Endodermal cell (in vitro differentiated cells): ENCODE data around the gene CAMP. TPM values are rescaled to one million over a fixed set of nuclear protein-coding genes. Genes with fewer than 3 reads are reported as not detected.

Experiments
- DNase-seq: peaks from one replicate; pipeline ENCODE4 v3.0.0-alpha.2; 2017
- H3K27ac ChIP-seq: 2 replicates; pipeline ENCODE4 v1.5.1; 2013; ENCODE audit warnings: mild to moderate bottlenecking, low read depth, low read length, moderate library complexity
- H3K27me3 ChIP-seq: 2 replicates; pipeline ENCODE4 v1.6.1; 2013; ENCODE audit warnings: mild to moderate bottlenecking, low read length, moderate library complexity; ENCODE audit not compliant: insufficient read depth, control insufficient read depth, poor library complexity, severe bottlenecking
- H3K36me3 ChIP-seq: 2 replicates; pipeline ENCODE4 v1.7.0; 2013; ENCODE audit warnings: mild to moderate bottlenecking, low read length, moderate library complexity; ENCODE audit not compliant: control insufficient read depth, insufficient read depth
- H3K4me1 ChIP-seq: one replicate; pipeline ENCODE4 v1.7.0; 2013; ENCODE audit warnings: low read length; ENCODE audit not compliant: control insufficient read depth, insufficient read depth
- H3K4me3 ChIP-seq: 2 replicates; pipeline ENCODE4 v1.5.1; 2013; ENCODE audit warnings: mild to moderate bottlenecking, low read length, moderate library complexity
- H3K9ac ChIP-seq: 2 replicates; pipeline ENCODE4 v1.6.1; 2013; ENCODE audit warnings: mild to moderate bottlenecking, low read length, moderate library complexity; ENCODE audit not compliant: poor library complexity, severe bottlenecking; ENCODE audit errors: extremely low read depth
- H3K9me3 ChIP-seq: 2 replicates; pipeline ENCODE4 v1.6.1; 2013; ENCODE audit warnings: mild to moderate bottlenecking, low read length, moderate library complexity; ENCODE audit not compliant: control insufficient read depth
- H3K27ac Mint-ChIP-seq: 2 replicates; pipeline ENCODE4 v1.8.0; 2020; ENCODE audit warnings: mixed read lengths
- H3K27me3 Mint-ChIP-seq: 2 replicates; pipeline ENCODE4 v1.8.0; 2021; ENCODE audit warnings: mild to moderate bottlenecking, mixed read lengths; ENCODE audit not compliant: insufficient read depth
- H3K36me3 Mint-ChIP-seq: 2 replicates; pipeline ENCODE4 v1.8.0; 2020; ENCODE audit warnings: low read depth, mixed read lengths
- H3K4me1 Mint-ChIP-seq: 2 replicates; pipeline ENCODE4 v1.8.0; 2020; ENCODE audit warnings: mixed read lengths
- H3K4me3 Mint-ChIP-seq: 2 replicates; pipeline ENCODE4 v1.8.0; 2020; ENCODE audit warnings: mild to moderate bottlenecking, moderate library complexity, mixed read lengths
- H3K9me3 Mint-ChIP-seq: 2 replicates; pipeline ENCODE4 v1.8.0; 2020; ENCODE audit warnings: mild to moderate bottlenecking, mixed read lengths
- WGBS, 2 experiments: methylation state at CpG; one replicate each; pipeline versions ENCODE4 v1.1.5 to v1.1.7; 2013; ENCODE audit warnings: missing lambda C conversion rate in 2 of 2, mixed read lengths in 1 of 2; ENCODE audit not compliant: insufficient coverage in 1 of 2, insufficient read length in 1 of 2; 5-methylcytosine and 5-hydroxymethylcytosine counted together
- total RNA-seq, 2 donors: library from RNA; stranded (reverse); fragmentation: NEBNext Ultra II Directional in 1 of 2; extraction: Animal tissue kit (Norgen Biotek cat#: 25700) in 1 of 2; gene quantifications; 2 replicates in 1 of 2; 3 replicates in 1 of 2; pipeline ENCODE4 v1.2.1, GENCODE V29; 2021
- TF ChIP-seq, protein P1 (sequence below): fragments of 200-600 bp; sonication (generic); conservative IDR thresholded peaks from 2 replicates; pipeline ENCODE4 v1.5.0; 2021; ENCODE audit warnings: antibody characterized with exemption, mild to moderate bottlenecking

CAMP gene
- total RNA-seq, 2 donors from 2014 or later: not detected

DNA sequence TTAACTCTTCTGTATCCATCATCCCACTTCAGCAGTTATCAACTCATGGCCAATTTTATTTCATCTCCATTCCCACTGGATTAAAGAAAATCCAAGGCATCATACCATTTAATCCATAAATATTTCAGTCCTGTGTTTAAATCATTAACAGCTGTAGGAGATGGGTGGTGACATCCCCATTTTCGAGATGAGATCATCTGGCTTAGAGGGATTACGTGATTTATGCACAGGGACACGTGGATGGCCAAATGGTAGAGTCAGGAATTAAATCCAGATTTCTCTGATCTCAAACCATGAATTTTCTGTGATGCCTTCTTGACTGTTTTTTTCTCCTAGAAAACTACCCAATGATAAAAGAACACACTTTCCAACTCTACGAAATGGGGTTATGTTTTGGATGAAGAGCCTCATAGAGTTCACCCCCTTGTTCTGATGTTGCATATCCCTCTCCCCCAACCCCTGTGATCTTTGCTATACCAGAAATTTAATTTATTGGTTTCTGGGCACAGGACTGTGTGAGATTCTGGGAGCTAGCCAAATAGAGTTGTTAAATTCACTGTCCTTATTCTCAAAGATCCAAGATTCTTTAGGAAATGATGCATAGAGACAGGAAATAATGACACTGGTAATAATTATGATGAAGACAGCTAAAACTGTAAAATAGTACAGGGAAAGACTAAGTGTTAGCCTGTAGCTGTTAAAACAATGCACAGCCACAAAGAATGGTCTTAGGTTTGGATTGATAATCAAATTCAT lies 25.0 kb downstream of the CAMP start:
- H3K4me1 Mint-ChIP-seq: no peaks in the 10 kb centered on the region
- H3K4me3 ChIP-seq: no peak overlapping the region
- H3K27me3 ChIP-seq: no peaks in the 10 kb centered on the region
- no peak for DNase-seq
- peaks cover 59% of the 10 kb centered on the region for H3K36me3 Mint-ChIP-seq
- H3K4me1 ChIP-seq: no peaks in the 10 kb centered on the region
- H3K9me3 Mint-ChIP-seq: peaks cover 1% of the 10 kb centered on the region
- no peaks in the 10 kb centered on the region for H3K9me3 ChIP-seq
- H3K9ac ChIP-seq: no peak overlapping the region
- H3K27ac Mint-ChIP-seq: no peak overlapping the region
- H3K36me3 ChIP-seq: peaks cover 40% of the 10 kb centered on the region
- peak overlapping the region; percentile 38 for H3K27ac ChIP-seq
- WGBS, 2 experiments: 95 to 99% methylated on average over 4 of the region's 4 CpGs
- no peaks in the 10 kb centered on the region for H3K27me3 Mint-ChIP-seq
- no peak overlapping the region for H3K4me3 Mint-ChIP-seq
- TF ChIP-seq, protein P1, sequence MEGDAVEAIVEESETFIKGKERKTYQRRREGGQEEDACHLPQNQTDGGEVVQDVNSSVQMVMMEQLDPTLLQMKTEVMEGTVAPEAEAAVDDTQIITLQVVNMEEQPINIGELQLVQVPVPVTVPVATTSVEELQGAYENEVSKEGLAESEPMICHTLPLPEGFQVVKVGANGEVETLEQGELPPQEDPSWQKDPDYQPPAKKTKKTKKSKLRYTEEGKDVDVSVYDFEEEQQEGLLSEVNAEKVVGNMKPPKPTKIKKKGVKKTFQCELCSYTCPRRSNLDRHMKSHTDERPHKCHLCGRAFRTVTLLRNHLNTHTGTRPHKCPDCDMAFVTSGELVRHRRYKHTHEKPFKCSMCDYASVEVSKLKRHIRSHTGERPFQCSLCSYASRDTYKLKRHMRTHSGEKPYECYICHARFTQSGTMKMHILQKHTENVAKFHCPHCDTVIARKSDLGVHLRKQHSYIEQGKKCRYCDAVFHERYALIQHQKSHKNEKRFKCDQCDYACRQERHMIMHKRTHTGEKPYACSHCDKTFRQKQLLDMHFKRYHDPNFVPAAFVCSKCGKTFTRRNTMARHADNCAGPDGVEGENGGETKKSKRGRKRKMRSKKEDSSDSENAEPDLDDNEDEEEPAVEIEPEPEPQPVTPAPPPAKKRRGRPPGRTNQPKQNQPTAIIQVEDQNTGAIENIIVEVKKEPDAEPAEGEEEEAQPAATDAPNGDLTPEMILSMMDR: no peak

DNA sequence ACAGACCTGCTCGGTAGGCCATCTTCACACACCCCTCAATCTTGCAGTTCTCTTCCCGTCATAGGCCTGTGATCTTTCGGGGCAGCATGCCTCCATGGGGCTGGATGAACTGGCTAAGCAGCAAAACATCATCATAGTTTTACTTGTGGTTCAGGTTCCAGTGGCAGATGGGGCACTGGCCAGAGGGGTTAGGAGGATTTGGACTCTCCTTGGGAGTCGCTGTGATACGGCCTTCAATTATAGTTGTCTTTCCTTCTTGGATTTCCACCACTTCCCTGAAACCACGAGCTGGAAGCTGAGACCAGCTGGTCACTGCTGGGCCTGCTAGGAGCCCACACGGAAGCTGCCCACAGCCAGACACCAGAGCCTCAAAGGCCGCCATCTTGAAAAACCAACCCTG lies 33.3 kb downstream of the CAMP start:
- Mint-ChIP-seq H3K4me3 (no peak overlapping the region), H3K27ac (no peak overlapping the region), H3K9me3 (peaks cover 14% of the 10 kb centered on the region), H3K27me3 (no peaks in the 10 kb centered on the region), H3K36me3 (peaks cover 76% of the 10 kb centered on the region), H3K4me1 (no peaks in the 10 kb centered on the region)
- H3K4me1 ChIP-seq: no peaks in the 10 kb centered on the region
- H3K9me3 ChIP-seq: peaks cover 13% of the 10 kb centered on the region
- 93 to 97% methylated on average over 7 to 8 of the region's 8 CpGs for WGBS, 2 experiments
- no peaks in the 10 kb centered on the region for H3K27me3 ChIP-seq
- H3K9ac ChIP-seq: no peak overlapping the region
- H3K36me3 ChIP-seq: peaks cover 60% of the 10 kb centered on the region
- no peak for DNase-seq
- H3K4me3 ChIP-seq: no peak overlapping the region
- no peak overlapping the region for H3K27ac ChIP-seq
- TF ChIP-seq, protein P1: no peak

DNA sequence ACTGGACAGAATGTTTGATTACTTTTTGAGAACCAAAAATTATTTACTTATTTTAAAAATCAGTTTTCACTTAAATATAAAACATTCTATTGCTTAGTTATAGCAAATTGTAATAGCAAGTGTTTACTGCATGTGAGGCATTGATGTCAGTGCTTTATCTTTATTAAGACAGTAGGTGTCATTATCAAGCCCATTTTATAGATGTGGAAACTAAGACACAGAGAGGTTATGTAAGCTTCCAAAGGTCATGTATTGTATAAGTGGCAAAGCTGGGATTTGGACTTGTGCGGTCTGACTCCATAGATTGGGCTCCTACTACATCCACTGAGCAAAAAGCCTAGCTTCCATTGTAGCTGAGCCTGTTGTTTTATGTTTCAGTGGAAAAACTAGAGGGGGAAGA lies 35.2 kb downstream of the CAMP start:
- Mint-ChIP-seq H3K4me3 (no peak overlapping the region), H3K9me3 (peaks cover 11% of the 10 kb centered on the region), H3K27ac (peak overlapping the region; percentile 32), H3K36me3 (peaks cover 80% of the 10 kb centered on the region), H3K27me3 (no peaks in the 10 kb centered on the region), H3K4me1 (no peaks in the 10 kb centered on the region)
- H3K27me3 ChIP-seq: no peaks in the 10 kb centered on the region
- 96% methylated on average over 1 of the region's 1 CpG; no CpG with 5 or more reads in 1 of the 2 experiments for WGBS, 2 experiments
- no peak overlapping the region for H3K4me3 ChIP-seq
- H3K27ac ChIP-seq: no peak overlapping the region
- peaks cover 61% of the 10 kb centered on the region for H3K36me3 ChIP-seq
- no peak overlapping the region for H3K9ac ChIP-seq
- DNase-seq: no peak
- H3K4me1 ChIP-seq: no peaks in the 10 kb centered on the region
- TF ChIP-seq, protein P1: no peak
- H3K9me3 ChIP-seq: peaks cover 13% of the 10 kb centered on the region
